ENCODE data around the gene DDIT4. TPM values are rescaled to one million over a fixed set of nuclear protein-coding genes. Genes with fewer than 3 reads are reported as not detected.

Gene DDIT4
- total RNA-seq, 1 experiment from 2014 or later = 68.9 TPM

DNA sequence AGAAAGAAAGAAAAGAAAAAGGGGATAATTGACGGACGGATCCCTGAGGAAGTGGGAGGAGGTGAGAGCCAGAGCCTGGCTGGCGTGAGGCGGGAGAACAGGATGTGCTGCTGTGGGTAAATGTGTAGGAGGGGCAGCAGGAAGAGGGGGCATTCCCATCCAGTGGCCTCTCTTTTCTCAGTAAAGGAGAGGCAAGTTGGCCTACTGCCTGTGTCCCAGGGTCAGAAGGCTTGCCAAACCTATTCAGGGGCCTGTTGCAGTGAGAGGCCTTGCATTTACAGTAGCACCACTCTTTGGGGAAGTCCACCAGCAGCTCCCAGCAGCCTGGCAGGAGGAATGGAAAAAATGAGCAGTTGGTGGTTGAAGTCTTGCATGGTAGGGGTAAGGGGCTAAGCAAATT is 31.0 kb upstream of the DDIT4 start:
- TF ChIP-seq EZH2phosphoT487 (IDR thresholded peaks at IDR 0.05; ENCODE audit: borderline replicate concordance, low read length) (no peak), CTCF (conservative IDR thresholded peaks at IDR 0.05; ENCODE audit: low read depth, low read length) (no peak), EZH2 (IDR thresholded peaks at IDR 0.05; ENCODE audit: low read length, unreplicated experiment) (no peak)
- Histone ChIP-seq H3K4me3 (ENCODE audit: low read length) (no peak overlapping the region), H3K27ac (ENCODE audit: low read length) (no peak overlapping the region), H4K20me1 (ENCODE audit: low read length) (no peaks in the 10 kb centered on the region), H3K4me1 (ENCODE audit: insufficient read depth, low read length) (peaks cover 15% of the 10 kb centered on the region), H3K79me2 (ENCODE audit: low read length) (no peaks in the 10 kb centered on the region), H3K4me2 (ENCODE audit: low read length) (no peak overlapping the region), H3K36me3 (ENCODE audit: low read depth, low read length) (no peaks in the 10 kb centered on the region), H3F3A (ENCODE audit: low read length, unreplicated experiment) (no peaks in the 10 kb centered on the region), H3K27me3 (ENCODE audit: low read length) (no peaks in the 10 kb centered on the region), H3K9me2 (replicated peaks; ENCODE audit: low read length) (no peaks in the 10 kb centered on the region), H3K9ac (ENCODE audit: low read length) (no peak overlapping the region), H3K9me3 (ENCODE audit: low read length) (no peaks in the 10 kb centered on the region), H2AFZ (ENCODE audit: low read length) (no peak overlapping the region)
- no peak for ATAC-seq
- no TSS peak for BruUV-seq (replicated peaks)
- no peak for DNase-seq
- POLR2A ChIA-PET (ENCODE audit: unreplicated experiment) = no interaction called here
- intact Hi-C loops (cut with micrococcal nuclease) = no loop called here
- CTCF ChIA-PET = no interaction called here

DNA sequence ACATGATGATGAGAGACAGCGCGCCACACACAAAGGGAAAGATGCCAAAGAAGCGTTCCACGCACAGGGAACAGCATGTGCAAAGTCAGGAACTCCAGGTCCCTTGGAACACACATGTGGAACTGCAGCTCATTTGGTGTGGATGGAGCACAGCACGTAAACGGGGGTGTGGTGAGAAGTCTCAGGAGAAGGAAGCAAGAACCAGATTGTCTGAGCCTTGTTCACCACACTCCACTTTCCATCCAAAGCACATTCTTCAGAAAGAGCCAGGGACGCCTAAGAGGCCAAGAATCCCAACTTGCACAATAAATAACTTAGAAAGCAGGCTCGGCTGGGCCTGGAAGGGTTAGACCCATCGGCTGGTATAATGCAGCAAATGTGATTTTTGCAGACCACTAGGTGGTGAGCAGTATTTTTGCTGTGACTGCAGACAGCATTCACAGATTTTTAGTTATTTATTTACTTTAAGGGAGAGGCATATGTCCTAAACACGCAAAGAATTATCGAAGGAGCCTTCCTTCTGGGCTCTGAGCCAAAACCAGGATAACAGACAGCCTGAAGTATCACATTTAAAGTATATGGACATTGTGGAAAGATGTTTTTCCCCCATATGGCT is 29.8 kb upstream of the DDIT4 start:
- H3K27me3 ChIP-seq (ENCODE audit: low read length) = no peaks in the 10 kb centered on the region
- H4K20me1 ChIP-seq (ENCODE audit: low read length) = no peaks in the 10 kb centered on the region
- H2AFZ ChIP-seq (ENCODE audit: low read length) = 0 out of 2 replicates have a peak overlapping the region, but pooled peaks have one; percentile 21
- CTCF ChIA-PET = no interaction called here
- H3K27ac ChIP-seq (ENCODE audit: low read length) = peak overlapping the region; percentile 63
- peak overlapping the region; percentile 19; the same call in 1 of the 2 replicates for H3K9ac ChIP-seq (ENCODE audit: low read length)
- intact Hi-C loops (cut with micrococcal nuclease) = loop anchor here (1.0 to 2.0 kb wide), 2 partner anchors 49 to 84 kb away; no protein-coding TSS in a partner anchor
- no peak overlapping the region for H3K4me3 ChIP-seq (ENCODE audit: low read length)
- H3K4me1 ChIP-seq (ENCODE audit: insufficient read depth, low read length) = peaks cover 19% of the 10 kb centered on the region
- TF ChIP-seq EZH2 (IDR thresholded peaks at IDR 0.05; ENCODE audit: low read length, unreplicated experiment) = no peak
- peak; percentile 55 for TF ChIP-seq CTCF (conservative IDR thresholded peaks at IDR 0.05; ENCODE audit: low read depth, low read length)
- H3K4me2 ChIP-seq (ENCODE audit: low read length) = peak overlapping the region; percentile 45; the same call in 1 of the 2 replicates
- no peaks in the 10 kb centered on the region for H3K9me3 ChIP-seq (ENCODE audit: low read length)
- POLR2A ChIA-PET (ENCODE audit: unreplicated experiment) = interaction anchor here (0.6 kb wide), 1 partner anchor 864 kb away, joined by 4 read pairs; no protein-coding TSS in a partner anchor
- no peaks in the 10 kb centered on the region for H3K36me3 ChIP-seq (ENCODE audit: low read depth, low read length)
- peak; percentile 84 for ATAC-seq
- DNase-seq = peak; percentile 68
- BruUV-seq (replicated peaks) = no TSS peak
- no peaks in the 10 kb centered on the region for H3F3A ChIP-seq (ENCODE audit: low read length, unreplicated experiment)
- no peaks in the 10 kb centered on the region for H3K79me2 ChIP-seq (ENCODE audit: low read length)
- H3K9me2 ChIP-seq (replicated peaks; ENCODE audit: low read length) = no peaks in the 10 kb centered on the region

DNA sequence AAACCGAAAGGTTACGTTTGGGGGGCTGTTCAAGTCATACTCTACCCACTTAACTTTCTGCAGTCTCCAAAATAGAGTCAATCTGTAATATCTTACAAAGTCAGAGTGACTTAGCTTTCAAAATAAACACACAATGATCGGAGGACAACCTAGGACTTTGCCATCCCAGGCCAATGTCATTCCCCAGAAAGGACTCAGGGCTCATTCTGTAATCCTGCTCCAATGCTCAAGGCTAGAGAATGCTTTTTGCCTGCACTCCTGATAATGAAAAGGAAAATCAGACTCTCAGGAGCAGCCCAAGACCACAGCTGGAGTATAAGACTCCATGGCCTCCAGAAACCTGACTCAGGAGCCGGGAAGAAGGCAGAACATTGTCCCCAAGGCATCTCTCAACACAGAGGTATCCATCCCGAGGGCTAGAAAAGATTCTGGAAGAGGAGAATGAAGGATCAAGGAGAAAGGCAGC is 29.1 kb upstream of the DDIT4 start:
- peak overlapping the region; percentile 63 for H3K27ac ChIP-seq (ENCODE audit: low read length)
- H3K4me2 ChIP-seq (ENCODE audit: low read length) = peak overlapping the region; percentile 45; the same call in 1 of the 2 replicates
- peaks cover 19% of the 10 kb centered on the region for H3K4me1 ChIP-seq (ENCODE audit: insufficient read depth, low read length)
- H3K4me3 ChIP-seq (ENCODE audit: low read length) = no peak overlapping the region
- ChIA-PET CTCF (no interaction called here), POLR2A (ENCODE audit: unreplicated experiment) (no interaction called here)
- no TSS peak for BruUV-seq (replicated peaks)
- intact Hi-C loops (cut with micrococcal nuclease) = loop anchor here (1.0 to 2.0 kb wide), 2 partner anchors 48 to 84 kb away; no protein-coding TSS in a partner anchor
- H3K9me2 ChIP-seq (replicated peaks; ENCODE audit: low read length) = no peaks in the 10 kb centered on the region
- no peaks in the 10 kb centered on the region for H3K27me3 ChIP-seq (ENCODE audit: low read length)
- no peaks in the 10 kb centered on the region for H3F3A ChIP-seq (ENCODE audit: low read length, unreplicated experiment)
- H4K20me1 ChIP-seq (ENCODE audit: low read length) = no peaks in the 10 kb centered on the region
- ATAC-seq = no peak
- no peaks in the 10 kb centered on the region for H3K36me3 ChIP-seq (ENCODE audit: low read depth, low read length)
- no peaks in the 10 kb centered on the region for H3K9me3 ChIP-seq (ENCODE audit: low read length)
- no peak for DNase-seq
- no peak overlapping the region for H2AFZ ChIP-seq (ENCODE audit: low read length)
- no peaks in the 10 kb centered on the region for H3K79me2 ChIP-seq (ENCODE audit: low read length)
- TF ChIP-seq CTCF (conservative IDR thresholded peaks at IDR 0.05; ENCODE audit: low read depth, low read length) (no peak), EZH2phosphoT487 (IDR thresholded peaks at IDR 0.05; ENCODE audit: borderline replicate concordance, low read length) (no peak), EZH2 (IDR thresholded peaks at IDR 0.05; ENCODE audit: low read length, unreplicated experiment) (no peak)
- H3K9ac ChIP-seq (ENCODE audit: low read length) = peak overlapping the region; percentile 19; the same call in 1 of the 2 replicates

Data from PC-3 (cell line).